GM19351 (cell line): ENCODE results near the gene GNAT2.
"Not testable (repeated sequence)": the region's sequence is repeated elsewhere in the genome, so short reads cannot be mapped to it uniquely, and the experiment has no call there.

Experiments used
- ATAC-seq: cut with Tn5 transposase; IDR thresholded peaks from one replicate; pipeline ENCODE4 v1.9.1; 2021; ENCODE audit warnings: mild to moderate bottlenecking, moderate library complexity; ENCODE audit not compliant: unreplicated experiment

The GNAT2 gene

DNA sequence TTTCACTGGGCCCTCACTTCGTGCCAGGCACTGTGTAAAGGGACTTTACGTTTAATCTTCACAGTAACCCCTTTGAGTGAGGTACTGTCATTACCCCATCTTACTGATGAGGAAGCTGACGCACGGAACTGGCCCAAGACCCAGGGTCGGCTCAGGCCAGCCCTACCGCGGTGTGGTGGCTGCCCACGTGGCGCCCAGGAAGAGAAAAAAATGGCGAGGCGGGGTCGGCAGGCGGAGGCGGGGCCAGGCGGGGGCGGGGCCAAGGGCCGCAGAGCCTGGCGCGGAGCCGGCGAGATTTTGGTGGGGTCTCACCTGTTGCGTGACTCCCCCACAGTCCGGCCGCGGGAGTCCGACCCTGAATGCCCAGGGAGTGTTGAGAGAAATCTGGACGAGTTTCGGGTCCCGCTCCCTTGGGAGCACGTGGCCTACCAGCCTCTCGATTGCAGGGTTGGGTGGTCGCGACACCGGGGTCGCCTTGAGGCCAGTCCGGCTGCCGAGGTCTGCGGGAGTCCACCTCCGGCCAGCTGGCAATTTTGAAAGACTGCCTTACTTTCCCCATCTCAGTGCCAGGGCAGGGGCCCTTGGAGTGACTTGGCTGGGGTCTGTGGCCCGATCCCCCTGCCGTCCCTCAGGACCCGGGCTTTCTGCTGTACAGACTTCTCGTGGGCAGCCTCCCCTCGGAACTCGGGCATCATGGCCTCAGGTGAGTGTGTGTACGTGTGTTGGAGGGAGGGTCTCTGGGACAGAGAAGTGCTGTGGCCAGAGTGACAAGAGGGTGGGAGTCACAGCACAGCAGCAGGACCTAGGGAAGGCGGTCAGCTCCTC lies at the start of gene GNAT2, which contains the start of gene AMPD2:
GNAT2 (minus strand) TSS at position 41 of the 825 bp plus-strand sequence. CDS start 6,746 bp downstream, outside the sequence.
AMPD2 (plus strand) TSS at position 262 of the 825 bp plus-strand sequence. CDS start 1,339 bp downstream, outside the sequence.
- ATAC-seq: peak; percentile 53

DNA sequence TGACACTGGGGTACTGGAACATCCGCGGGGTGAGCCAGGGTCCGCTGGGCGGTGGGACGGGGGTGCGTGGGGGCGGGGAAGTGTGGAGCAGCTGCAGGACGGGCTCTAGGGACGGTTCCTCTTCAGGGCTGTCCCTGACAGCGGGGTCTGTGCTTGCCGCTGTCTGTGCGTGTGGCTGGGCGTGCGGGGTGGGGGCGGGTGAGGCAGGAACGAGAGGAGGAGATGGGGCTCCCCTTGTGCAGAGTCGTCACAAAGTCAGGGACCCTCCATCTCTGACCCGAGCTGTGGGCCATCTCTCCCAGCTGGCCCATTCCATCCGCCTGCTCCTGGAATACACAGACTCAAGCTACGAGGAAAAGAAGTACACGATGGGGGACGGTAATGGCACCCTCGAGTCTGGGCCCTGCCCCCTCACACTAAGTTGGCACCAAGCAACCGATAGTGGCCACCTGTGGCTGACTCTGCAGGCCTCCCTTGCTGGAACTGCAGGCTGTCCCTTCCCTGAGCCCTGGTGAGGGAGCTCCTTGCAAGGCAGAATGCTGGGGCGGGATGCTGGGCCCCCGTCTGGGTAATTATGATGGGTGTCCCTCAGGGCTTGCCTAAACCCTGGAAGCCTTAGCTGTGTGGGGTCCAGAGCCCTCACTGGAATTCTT lies 48.8 kb upstream of the GNAT2 start:
- no peak for ATAC-seq

DNA sequence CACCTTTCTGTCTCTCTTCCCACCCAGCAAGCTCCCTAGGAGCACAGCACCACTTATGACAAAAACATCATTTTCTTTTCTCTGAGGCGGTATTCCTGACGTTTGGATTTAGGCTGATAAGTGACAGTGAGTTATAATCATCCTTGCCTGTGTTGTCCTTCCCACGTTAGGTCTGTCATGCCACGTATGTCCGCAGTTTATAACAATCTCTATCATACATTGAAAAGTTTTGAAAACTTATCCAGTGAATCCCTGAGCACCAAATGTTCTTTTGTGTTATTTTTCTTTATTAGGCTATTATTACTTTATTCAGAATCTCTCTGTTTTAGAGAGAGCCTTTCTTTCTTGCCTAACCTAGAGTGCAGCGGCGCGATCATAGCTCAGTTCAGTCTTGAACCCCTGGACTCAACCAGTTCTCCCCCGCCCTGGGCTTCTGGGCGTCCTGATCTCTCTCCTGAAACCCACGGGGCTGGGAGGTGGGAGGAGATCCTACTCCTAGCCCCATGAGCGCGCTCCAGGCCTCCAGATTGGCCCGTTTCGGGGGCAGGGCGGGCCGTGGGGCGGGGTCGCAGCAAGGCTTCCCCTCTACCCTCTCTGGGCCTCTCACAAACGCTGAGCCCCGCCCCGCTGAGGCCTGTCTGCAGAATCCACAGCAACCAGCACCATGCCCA lies 48.2 kb upstream of the GNAT2 start, which contains the start of gene GSTM2:
GSTM2 (plus strand) TSS at position 606 of the 671 bp plus-strand sequence; CDS start at position 665, 59 bp downstream.
- peak; percentile 77 for ATAC-seq

DNA sequence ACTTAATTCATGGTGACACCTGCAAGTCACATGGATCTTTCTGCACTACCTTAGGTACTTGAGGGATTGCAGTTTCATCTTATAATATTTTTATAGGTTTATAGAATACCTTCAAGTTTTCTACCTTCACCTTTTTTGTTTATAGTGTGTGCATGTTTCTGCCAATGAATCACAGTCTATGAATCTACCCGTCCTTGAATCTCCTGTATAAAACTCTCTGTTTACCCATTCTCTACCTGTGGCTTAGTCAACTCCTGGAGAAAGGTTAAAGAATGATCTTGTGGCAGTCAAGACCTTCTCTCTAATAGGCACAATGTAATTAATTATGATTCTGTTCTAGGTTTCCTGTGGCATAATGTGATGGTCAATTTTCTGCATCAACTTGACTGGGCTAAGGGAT lies 45.3 kb upstream of the GNAT2 start:
- no peak for ATAC-seq

DNA sequence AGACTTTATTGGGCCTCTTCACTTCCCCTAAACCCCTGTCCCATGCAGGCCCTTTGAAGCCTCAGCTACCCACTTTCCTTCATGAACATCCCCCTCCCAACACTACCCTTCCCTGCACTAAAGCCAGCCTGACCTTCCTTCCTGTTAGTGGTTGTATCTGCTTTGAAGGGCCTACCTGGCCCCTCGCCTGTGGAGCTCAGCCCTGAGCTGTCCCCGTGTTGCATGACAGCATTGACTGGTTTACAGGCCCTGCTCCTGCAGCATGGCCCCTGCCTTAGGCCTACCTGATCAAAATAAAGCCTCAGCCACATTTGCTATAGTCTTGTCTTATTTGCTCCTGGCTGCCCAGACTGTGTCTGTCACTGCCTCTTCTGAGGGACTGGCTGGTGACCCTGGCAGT lies 42.0 kb upstream of the GNAT2 start:
- ATAC-seq: no peak

DNA sequence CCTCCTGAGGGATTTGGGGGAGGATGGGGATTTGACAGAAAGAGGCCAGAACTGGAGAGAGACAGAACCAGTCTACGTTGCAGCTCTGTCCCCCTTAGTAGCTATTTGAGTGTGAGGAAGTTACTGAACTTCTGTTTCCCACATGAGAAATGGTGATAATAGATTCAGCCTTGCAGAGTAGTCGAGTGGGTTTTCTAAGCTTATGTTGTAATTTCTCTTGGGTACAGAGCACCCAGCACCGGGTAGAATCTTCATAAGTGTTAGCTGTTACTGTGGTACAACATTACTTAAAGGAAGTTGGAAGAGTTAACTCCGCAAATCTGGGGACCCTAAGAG lies 41.2 kb upstream of the GNAT2 start:
- not testable (repeated sequence) for ATAC-seq

DNA sequence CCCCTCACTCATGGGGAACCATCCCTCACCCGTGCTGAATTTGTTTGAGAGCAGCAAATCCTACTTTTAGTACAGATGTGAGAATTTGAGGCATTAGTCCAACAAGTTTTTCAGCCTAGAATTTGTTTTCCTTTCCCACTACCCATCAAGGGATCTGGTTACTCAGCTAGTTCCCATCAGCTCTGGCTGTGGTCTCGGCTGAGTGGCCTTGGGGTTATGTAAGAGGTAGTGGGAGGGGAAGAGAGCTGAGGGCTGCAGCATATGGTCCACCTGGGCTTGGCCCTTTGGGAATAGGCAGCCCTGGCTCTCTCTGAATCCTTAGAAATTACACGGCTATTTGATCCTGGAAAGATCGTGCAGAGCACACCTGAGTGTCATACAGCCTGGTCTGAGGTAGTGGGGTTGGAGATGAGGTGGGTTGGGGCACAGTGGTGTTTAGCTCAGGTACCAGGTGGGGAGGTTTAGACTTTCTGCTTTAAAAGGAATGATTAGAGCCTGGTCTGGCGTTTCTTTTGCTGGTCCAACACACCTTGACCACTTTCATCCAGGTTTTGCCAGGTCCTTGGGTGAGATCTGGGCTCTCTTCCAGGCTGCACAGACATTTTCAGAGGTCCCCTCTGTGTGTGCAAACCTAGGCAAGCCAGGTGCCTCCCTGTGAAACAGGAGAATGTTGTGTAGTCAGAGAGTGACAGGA lies 40.7 kb upstream of the GNAT2 start:
- ATAC-seq: no peak

DNA sequence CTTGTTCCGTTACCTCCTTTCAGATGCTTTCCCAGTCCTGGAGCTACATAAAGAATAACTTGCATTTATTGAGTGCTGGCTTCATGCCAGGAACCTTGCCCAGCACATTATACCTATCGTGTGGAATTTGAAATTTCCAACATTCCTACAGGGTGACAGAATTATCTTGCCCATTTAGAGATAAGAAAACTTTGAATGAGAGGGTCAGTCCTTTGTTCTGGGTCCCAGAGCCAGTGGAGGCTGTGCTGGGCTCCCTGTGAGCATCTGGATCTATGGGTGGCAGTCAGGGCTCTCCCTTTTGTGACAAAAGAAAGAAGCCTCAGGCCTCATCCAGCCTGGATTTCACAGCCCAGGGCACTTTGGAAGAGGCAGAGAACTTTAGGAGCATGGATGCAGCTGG lies 39.7 kb upstream of the GNAT2 start:
- ATAC-seq: no peak

DNA sequence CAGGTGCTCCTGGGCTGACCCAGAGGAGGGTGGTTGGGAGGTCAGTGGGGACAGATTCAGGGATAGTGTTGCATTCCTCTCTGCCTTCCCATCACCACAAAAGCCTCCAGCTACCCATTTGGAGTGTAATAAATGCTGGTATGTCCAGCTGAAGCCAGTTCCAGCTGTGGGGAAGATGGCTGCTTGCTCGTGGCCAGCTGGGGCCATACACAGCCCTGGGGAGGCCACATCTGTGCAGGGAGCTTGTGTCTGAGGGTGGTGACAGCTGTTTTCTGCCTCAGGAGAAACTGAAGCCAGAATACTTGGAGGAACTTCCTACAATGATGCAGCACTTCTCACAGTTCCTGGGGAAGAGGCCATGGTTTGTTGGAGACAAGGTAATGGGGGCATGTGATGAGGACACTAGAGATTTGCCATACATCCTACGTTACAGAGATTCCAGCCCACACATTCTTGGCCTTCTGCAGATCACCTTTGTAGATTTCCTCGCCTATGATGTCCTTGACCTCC lies 39.2 kb upstream of the GNAT2 start:
- ATAC-seq: no peak

DNA sequence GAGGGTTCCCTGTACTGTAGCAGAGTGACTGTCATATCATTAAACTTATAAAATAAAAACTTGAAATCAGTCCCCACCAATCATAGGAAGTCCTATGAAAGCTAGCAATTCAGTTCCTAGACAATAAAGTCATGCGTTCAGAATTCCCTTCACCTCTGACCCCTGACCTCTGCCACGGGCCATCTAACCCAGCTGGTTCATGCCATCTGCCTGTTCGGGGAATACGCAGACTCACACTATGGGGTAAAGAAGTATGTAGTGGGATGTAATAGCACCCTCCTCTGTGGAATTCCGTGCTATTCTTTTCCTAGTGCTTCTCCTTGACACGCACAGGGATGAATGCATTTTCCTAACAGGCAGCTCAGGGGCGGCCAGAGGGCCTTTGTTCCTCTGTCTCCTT lies 38.6 kb upstream of the GNAT2 start:
- ATAC-seq: no peak

DNA sequence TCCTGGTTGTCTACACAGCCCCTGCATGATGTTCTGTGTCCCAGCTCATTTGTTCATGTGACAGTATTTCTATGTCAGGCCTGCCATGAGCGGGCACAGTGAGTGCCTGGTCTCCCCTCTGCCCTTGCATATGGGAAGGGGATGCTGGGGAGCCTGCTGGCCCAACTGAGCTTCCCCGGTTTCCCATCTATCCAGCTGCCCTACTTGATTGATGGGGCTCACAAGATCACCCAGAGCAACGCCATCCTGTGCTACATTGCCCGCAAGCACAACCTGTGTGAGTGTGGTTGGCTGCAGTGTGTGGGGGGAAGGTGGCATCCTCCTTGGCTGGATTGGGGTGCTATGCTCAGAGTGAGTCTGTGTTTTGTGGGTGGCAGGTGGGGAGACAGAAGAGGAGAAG lies 38.0 kb upstream of the GNAT2 start:
- ATAC-seq: no peak

DNA sequence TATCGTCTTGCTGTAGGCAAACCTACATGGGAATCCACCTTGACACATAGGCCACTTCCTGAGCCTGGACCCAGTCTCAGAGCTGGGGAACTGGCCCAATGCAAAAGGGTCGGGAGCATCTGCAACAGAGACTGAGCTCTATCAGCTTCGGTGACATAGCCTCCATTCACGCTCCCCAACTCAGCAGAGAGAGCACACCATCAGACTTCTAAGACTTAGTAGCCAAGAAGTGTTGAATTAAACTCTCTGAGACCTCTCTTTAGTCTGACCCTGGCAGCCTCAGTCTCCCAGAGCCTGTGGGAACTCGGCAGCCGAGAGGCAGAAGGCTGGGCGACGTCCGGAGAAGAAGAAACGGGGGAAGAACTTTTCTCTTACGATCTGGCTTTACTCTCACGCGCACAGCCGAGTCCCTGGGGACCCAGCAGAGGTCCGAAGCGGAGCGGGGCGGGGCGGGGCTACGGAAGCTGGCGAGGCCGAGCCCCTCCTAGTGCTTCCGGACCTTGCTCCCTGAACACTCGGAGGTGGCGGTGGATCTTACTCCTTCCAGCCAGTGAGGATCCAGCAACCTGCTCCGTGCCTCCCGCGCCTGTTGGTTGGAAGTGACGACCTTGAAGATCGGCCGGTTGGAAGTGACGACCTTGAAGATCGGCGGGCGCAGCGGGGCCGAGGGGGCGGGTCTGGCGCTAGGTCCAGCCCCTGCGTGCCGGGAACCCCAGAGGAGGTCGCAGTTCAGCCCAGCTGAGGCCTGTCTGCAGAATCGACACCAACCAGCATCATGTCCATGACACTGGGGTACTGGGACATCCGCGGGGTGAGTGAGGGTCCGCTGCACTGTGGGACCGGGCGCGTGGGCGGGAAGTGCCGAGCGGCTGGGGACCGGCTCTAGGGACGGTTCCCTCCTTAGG lies 36.5 kb upstream of the GNAT2 start, which contains the start of gene GSTM4:
GSTM4 (plus strand) TSS at position 485 of the 905 bp plus-strand sequence; CDS start at position 776, 291 bp downstream.
- peak; percentile 91 for ATAC-seq

DNA sequence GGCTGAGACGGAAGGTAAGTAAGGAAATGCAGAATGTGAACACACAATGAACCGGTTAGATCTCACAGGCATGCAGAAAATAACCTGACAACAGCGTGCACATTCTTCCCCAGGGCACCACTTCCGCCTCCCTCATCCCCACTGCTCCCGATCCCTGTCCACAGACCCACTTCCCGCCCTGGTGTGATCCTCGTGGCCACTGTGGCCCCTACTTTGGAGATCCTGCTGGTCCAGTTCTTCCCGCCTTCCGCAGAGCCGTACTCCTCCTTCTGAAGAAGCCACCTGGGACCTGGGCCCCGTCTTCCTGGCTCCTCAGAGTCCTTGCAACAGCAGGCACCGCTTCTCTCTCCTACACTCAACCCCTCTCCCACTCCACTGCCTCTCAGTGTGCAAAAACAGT lies 35.1 kb upstream of the GNAT2 start:
- ATAC-seq: no peak

DNA sequence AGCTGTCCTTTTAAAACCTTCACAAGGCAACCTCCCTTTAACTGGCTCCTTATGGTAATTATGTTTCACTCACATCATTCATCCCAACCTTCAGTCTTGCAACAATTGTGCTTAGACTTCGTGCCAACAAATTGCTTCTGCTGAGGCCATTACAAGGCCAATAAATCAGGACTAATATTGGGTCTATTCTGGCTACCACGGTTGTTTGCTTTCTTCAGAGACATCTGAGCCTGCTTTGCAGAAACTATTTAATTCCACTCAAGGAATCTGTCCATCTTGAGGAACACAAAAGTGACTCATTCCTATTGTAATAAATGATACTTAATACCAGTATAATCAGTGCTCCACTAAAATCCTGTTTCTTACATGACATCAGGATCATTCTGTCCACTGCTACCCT lies 33.9 kb upstream of the GNAT2 start:
- ATAC-seq: no peak

DNA sequence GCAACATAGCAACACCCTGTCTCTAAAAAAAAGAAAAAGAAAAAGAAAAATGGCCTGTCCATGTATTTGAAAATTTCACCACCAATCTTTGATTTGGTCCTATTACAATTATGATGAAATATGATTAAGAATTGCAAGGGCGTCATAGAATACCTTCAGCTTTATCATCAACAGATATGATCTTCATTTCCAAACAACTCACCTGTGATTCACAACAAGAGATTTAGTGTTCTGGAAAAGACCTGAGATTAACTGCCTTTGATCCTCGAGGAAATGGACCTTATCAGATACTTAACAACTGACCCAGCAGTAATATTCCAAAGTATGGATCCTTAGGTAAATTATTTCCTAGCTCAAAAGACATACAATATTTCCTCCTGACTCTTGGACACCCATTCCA lies 33.0 kb upstream of the GNAT2 start:
- ATAC-seq: no peak

DNA sequence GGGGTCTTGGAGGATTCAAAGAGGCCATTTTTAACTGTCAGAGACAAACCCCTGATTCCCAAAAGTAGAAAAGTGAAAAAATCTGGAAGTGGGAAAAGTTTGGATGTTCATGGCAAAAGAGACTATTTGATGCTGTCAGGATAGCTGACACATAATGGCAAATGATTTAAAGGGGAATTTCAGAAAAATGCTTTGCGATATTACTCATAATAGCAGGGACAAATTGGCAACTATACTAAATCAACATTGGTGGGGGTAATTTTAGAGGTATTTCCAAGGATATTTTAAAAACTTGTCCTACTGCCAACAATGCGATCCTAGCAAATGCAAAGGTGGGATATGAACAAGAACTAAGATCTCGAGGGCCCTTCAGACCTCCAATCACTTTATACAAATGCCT lies 31.2 kb upstream of the GNAT2 start:
- no peak for ATAC-seq

DNA sequence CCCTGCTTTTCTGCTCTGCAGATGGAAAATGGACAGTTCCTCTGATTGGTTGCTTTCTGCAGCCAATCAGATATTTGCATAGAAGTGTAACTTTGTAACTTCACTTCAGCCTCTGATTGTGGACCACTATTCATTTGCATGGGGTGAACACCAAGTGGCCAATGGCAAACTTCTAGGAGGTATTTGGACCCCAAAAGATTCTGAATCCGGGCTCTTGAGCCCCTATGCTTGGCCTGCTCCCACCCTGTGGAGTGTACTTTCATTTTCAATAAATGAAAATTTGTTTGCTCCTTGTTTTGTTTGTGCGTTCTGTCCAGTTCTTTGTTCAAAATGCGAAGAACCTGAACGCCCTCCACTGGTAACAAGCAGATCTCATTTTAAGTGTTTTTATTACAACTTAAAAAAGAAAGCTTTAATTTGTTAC lies 30.1 kb upstream of the GNAT2 start:
- ATAC-seq: no peak

DNA sequence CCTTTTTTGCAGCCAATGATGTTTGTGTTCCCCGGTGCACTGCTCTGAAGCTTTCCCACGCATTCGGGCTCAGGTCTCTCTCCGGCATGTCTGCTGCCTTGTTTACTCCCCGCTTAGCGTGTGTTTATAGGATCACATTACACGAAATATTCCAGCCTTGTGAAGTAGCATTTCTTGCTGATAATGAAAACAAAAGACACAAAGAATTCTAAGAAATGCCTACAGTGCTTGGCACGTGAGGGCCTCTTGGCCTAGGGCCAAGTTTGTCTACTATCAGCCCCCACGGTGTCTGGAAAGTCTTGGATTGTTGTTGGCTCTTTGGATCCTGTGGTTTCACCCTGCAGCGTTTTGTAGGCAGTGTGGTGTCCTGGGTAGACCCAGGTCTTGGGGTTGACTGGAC lies 25.3 kb upstream of the GNAT2 start:
- no peak for ATAC-seq

DNA sequence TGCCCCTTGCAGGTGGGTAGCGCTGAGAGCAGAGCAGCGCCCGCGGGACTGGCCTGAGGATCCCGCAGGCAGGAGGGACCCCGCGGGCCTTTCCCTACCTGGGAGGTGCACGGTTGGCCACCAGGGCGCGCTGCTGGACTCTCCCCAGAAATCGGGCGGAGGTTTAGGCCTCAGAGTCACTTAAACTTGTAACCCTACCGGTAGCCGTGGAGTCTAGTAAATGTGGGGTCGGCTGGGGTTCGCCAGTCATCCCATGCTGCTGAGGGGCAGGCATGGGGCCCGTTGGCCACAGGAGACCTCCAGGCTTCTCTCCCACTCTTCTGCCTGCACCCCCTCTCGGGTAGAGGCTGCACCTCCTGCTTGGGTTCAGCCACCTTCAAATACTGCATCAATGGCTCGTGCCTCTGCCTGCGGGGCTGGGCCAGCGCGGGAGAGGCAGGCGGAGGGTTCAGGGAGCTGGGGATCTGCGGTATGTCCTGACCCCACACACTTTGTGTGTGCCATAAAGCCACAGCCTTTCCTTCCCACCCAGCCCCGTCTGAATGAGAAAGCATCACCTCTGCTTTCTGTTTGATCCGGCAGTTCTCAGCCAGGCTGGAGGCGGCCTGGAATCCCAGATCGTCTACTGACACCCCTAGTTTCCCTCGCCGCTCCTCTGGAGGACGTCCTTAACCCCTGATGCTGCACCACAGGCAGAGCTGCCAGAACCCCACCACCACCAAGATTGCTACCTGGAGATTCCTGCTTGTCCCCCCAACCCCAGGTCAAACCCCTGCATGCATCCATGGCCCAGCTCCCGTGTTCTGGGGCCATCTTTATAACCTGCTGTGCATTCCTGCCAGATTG lies 24.2 kb upstream of the GNAT2 start:
- ATAC-seq: peak; percentile 95
